ENCODE measurements around the gene DNAI1. TPM values are rescaled to one million over a fixed set of nuclear protein-coding genes. Genes with fewer than 3 reads are reported as not detected.

The DNAI1 gene
- total RNA-seq, 1 experiment from 2014 or later = not detected

DNA sequence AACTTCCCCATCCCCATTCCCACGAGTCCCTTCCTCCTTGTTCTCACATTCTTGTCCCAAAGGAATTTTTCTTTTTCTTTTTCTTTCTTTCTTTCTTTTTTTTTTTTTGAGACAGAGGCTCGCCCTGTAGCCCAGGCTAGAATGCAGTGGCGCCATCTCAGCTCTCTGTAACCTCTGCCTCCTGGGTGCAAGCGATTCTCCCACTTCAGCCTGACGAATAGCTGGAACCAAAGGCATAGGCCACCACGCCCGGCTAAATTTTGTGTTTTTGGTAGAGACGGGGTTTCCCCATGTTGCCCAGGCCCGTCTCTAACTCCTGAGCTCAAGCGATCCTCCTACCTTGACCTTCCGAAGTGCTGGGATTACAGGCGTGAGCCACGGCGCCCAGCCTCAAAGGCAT lies 751 bp downstream of the DNAI1 start:
- Histone ChIP-seq H2AFZ (ENCODE audit: low read length) (no peak overlapping the region), H3K4me1 (ENCODE audit: insufficient read depth, low read length) (peaks cover 30% of the 10 kb centered on the region), H3F3A (ENCODE audit: low read length, unreplicated experiment) (no peaks in the 10 kb centered on the region), H3K9me2 (replicated peaks; ENCODE audit: low read length) (no peaks in the 10 kb centered on the region), H4K20me1 (ENCODE audit: low read length) (peaks cover 17% of the 10 kb centered on the region; the same call in 1 of the 2 replicates), H3K4me2 (ENCODE audit: low read length) (no peak overlapping the region), H3K79me2 (ENCODE audit: low read length) (peaks cover 36% of the 10 kb centered on the region), H3K4me3 (ENCODE audit: low read length) (no peak overlapping the region), H3K36me3 (ENCODE audit: low read depth, low read length) (no peaks in the 10 kb centered on the region), H3K27me3 (ENCODE audit: low read length) (no peaks in the 10 kb centered on the region), H3K9ac (ENCODE audit: low read length) (no peak overlapping the region), H3K9me3 (ENCODE audit: low read length) (no peaks in the 10 kb centered on the region), H3K27ac (ENCODE audit: low read length) (no peak overlapping the region)
- TF ChIP-seq EZH2 (IDR thresholded peaks at IDR 0.05; ENCODE audit: low read length, unreplicated experiment) = no peak
- TF ChIP-seq, protein P1, sequence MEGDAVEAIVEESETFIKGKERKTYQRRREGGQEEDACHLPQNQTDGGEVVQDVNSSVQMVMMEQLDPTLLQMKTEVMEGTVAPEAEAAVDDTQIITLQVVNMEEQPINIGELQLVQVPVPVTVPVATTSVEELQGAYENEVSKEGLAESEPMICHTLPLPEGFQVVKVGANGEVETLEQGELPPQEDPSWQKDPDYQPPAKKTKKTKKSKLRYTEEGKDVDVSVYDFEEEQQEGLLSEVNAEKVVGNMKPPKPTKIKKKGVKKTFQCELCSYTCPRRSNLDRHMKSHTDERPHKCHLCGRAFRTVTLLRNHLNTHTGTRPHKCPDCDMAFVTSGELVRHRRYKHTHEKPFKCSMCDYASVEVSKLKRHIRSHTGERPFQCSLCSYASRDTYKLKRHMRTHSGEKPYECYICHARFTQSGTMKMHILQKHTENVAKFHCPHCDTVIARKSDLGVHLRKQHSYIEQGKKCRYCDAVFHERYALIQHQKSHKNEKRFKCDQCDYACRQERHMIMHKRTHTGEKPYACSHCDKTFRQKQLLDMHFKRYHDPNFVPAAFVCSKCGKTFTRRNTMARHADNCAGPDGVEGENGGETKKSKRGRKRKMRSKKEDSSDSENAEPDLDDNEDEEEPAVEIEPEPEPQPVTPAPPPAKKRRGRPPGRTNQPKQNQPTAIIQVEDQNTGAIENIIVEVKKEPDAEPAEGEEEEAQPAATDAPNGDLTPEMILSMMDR (conservative IDR thresholded peaks at IDR 0.05; ENCODE audit: low read depth, low read length) = no peak
- no peak for TF ChIP-seq EZH2phosphoT487 (IDR thresholded peaks at IDR 0.05; ENCODE audit: borderline replicate concordance, low read length)
- ChIA-PET CTCF (no interaction called here), POLR2A (ENCODE audit: unreplicated experiment) (no interaction called here)
- intact Hi-C loops (cut with micrococcal nuclease) = no loop called here
- DNase-seq (no peak), ATAC-seq (no peak)
- no TSS peak for BruUV-seq (replicated peaks)

DNA sequence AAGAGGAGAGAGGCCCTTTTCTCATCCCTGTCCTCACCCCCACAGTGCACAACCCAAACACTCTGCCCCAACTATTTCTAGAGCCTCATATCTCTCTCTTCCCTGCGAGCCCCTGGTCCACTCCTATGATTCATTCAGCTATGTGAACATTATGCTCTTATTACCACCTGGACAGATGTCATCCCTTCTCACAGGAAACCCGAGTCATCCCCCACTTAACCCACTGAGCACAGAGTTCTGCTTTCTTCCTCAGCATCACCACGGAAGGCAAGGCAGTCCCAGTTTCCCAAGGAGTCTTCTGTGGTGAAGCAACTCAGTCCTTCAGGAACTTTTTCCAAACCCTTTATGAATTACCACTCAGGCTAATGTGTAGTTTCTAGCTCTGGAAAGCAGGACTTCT lies 1.3 kb downstream of the DNAI1 start:
- intact Hi-C loops (cut with micrococcal nuclease) = no loop called here
- no peaks in the 10 kb centered on the region for H3K27me3 ChIP-seq (ENCODE audit: low read length)
- H3K9me2 ChIP-seq (replicated peaks; ENCODE audit: low read length) = no peaks in the 10 kb centered on the region
- no peak overlapping the region for H3K4me3 ChIP-seq (ENCODE audit: low read length)
- peaks cover 28% of the 10 kb centered on the region for H3K4me1 ChIP-seq (ENCODE audit: insufficient read depth, low read length)
- POLR2A ChIA-PET (ENCODE audit: unreplicated experiment) = no interaction called here
- ATAC-seq = no peak
- H4K20me1 ChIP-seq (ENCODE audit: low read length) = peaks cover 13% of the 10 kb centered on the region; the same call in 1 of the 2 replicates
- no peaks in the 10 kb centered on the region for H3K9me3 ChIP-seq (ENCODE audit: low read length)
- no peak overlapping the region for H2AFZ ChIP-seq (ENCODE audit: low read length)
- CTCF ChIA-PET = no interaction called here
- H3K4me2 ChIP-seq (ENCODE audit: low read length) = no peak overlapping the region
- no TSS peak for BruUV-seq (replicated peaks)
- TF ChIP-seq EZH2phosphoT487 (IDR thresholded peaks at IDR 0.05; ENCODE audit: borderline replicate concordance, low read length) (no peak), EZH2 (IDR thresholded peaks at IDR 0.05; ENCODE audit: low read length, unreplicated experiment) (no peak)
- TF ChIP-seq, protein P1 (conservative IDR thresholded peaks at IDR 0.05; ENCODE audit: low read depth, low read length) = no peak
- no peaks in the 10 kb centered on the region for H3F3A ChIP-seq (ENCODE audit: low read length, unreplicated experiment)
- H3K79me2 ChIP-seq (ENCODE audit: low read length) = peaks cover 30% of the 10 kb centered on the region
- no peak for DNase-seq
- H3K9ac ChIP-seq (ENCODE audit: low read length) = no peak overlapping the region
- H3K36me3 ChIP-seq (ENCODE audit: low read depth, low read length) = no peaks in the 10 kb centered on the region
- no peak overlapping the region for H3K27ac ChIP-seq (ENCODE audit: low read length)

DNA sequence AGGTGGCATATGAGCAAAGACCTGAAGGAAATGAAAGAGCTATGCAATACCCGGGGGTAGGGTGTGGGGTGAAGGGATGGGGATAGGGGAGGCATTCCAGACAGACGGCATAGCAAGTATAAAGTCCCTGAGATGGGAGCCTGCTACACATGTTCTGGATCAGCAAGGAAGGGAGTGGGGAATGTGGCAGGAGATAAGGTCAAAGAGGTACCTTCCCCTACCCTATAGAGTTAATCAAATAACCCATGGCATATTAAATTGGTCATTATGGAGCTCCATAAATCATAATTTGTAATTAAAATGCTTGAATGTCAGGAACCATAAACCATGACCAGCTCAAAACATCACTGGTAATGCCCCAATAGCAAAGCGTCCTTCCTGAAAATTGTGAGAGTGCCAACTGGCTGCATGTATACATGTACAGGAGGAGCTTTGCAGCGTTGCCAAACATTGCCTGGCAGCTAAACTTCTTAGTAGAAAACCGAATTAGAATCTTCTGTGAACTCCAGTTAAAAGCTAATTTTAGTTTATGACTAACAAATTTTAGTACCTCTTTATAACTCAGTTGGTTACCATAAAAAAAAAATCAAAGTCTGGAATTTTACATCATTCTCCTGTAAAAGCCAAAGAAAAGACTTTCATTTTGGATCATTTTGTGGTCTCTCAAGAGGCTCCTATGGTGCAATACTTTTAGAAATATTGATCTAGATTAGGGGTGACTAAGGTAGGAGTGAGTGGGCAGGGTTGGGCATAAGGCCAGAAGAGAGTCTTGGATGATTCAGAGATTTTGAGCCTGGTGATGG lies 4.7 kb downstream of the DNAI1 start:
- CTCF ChIA-PET = no interaction called here
- POLR2A ChIA-PET (ENCODE audit: unreplicated experiment) = no interaction called here
- Histone ChIP-seq H4K20me1 (ENCODE audit: low read length) (no peaks in the 10 kb centered on the region), H3K4me2 (ENCODE audit: low read length) (peak overlapping the region; percentile 58), H3K27ac (ENCODE audit: low read length) (peak overlapping the region; percentile 26; the same call in 1 of the 2 replicates), H3K36me3 (ENCODE audit: low read depth, low read length) (no peaks in the 10 kb centered on the region), H3K9ac (ENCODE audit: low read length) (no peak overlapping the region), H3K27me3 (ENCODE audit: low read length) (no peaks in the 10 kb centered on the region), H3K9me2 (replicated peaks; ENCODE audit: low read length) (no peaks in the 10 kb centered on the region), H3K9me3 (ENCODE audit: low read length) (no peaks in the 10 kb centered on the region), H3F3A (ENCODE audit: low read length, unreplicated experiment) (no peaks in the 10 kb centered on the region), H3K4me3 (ENCODE audit: low read length) (no peak overlapping the region), H3K79me2 (ENCODE audit: low read length) (no peaks in the 10 kb centered on the region), H3K4me1 (ENCODE audit: insufficient read depth, low read length) (peaks cover 13% of the 10 kb centered on the region), H2AFZ (ENCODE audit: low read length) (no peak overlapping the region)
- ATAC-seq = peak; percentile 46; the same call in 1 of the 2 replicates
- peak; percentile 83 for DNase-seq
- TF ChIP-seq EZH2 (IDR thresholded peaks at IDR 0.05; ENCODE audit: low read length, unreplicated experiment) = no peak
- TF ChIP-seq EZH2phosphoT487 (IDR thresholded peaks at IDR 0.05; ENCODE audit: borderline replicate concordance, low read length) = no peak
- TF ChIP-seq, protein P1 (conservative IDR thresholded peaks at IDR 0.05; ENCODE audit: low read depth, low read length) = no peak
- BruUV-seq (replicated peaks) = no TSS peak
- intact Hi-C loops (cut with micrococcal nuclease) = no loop called here

All from PC-3 (cell line).